Prostate gland (tissue), 2 donors: ENCODE measurements around the gene TPPP.

ENCODE experiments used
- CTCF ChIP-seq, 4 experiments: fragments of 200-600 bp in 2 of 4; fragments of 450-650 bp in 2 of 4; sonication (generic) in 2 of 4; IDR thresholded peaks; 1 replicate in 3 of 4; 2 replicates in 1 of 4; pipeline ENCODE4 v1.5.1; 2016 to 2019; ENCODE audit warnings: antibody characterized with exemption in 4 of 4, mild to moderate bottlenecking in 2 of 4, moderate library complexity in 2 of 4
- POLR2A ChIP-seq: fragments of 450-650 bp; IDR thresholded peaks from one replicate; pipeline ENCODE4 v1.6.1; 2016; ENCODE audit warnings: antibody characterized with exemption, mild to moderate bottlenecking

- TF ChIP-seq CTCF (IDR thresholded peaks at IDR 0.05) (no peak), POLR2A (no peak)
These were observed 55.3 kb downstream of the TPPP start for GRCh38 chr5:637581-638450.
